ENCODE measurements around the gene RFC4.

Gene RFC4

DNA sequence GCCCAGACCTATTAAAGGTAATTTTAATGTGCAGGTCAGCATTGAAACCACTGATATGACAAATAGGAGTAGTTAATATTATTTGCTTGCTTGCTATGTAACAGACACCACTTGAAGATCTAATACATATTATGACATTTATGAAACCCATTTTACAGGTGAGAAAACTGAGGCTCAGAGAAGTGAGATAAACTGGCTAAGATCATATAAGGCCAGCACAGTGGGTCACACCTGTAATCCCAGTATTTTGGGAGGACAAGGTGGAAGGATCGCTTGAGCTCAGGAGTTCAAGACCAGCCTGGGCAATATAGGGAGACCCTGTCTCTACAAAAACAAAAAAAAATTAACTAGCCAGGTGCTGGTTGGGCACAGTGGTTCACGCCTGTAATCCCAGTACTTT is 56.0 kb downstream of the RFC4 start:
- no peak for DNase-seq (ENCODE audit: low read depth)

DNA sequence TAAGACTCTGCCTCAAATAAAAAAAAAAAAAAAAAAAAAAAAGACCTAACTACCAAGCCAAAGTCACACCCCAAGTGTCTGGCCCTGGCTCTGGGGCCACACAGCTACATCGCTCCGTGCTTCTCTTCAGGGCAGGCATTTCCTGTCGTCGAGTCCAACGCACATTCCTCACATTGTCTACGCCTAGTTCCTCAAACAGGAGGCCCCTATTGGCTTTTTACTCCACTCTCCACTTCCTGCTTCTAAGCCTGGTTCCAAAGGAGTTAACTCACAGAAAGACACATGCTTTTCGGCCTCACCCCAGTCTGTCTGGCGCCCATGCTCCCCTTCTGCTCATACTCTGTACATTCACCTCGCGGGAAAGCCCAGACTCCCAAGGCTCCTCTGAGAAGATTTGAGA is 60.3 kb downstream of the RFC4 start:
- peak; percentile 84 for DNase-seq (ENCODE audit: low read depth)

DNA sequence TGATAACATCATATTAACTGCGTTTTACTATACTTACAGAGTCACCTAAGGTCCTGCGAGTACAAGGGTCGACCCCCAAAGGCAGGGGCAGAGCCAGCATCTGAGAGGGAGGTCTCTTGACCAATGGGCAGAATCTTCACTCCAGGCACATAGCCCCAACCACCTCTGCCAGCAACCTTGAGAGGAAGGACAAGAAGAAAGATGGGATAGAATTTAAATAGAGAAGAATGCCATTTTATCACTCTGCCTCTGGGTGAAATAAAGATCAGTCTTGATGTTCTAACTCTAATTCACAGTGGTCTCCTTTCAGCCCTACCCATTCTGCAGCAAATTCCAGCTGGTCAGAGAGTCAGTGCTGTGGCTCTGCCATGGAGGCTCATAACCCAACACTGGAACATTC is 62.6 kb downstream of the RFC4 start:
- no peak for DNase-seq (ENCODE audit: low read depth)

DNA sequence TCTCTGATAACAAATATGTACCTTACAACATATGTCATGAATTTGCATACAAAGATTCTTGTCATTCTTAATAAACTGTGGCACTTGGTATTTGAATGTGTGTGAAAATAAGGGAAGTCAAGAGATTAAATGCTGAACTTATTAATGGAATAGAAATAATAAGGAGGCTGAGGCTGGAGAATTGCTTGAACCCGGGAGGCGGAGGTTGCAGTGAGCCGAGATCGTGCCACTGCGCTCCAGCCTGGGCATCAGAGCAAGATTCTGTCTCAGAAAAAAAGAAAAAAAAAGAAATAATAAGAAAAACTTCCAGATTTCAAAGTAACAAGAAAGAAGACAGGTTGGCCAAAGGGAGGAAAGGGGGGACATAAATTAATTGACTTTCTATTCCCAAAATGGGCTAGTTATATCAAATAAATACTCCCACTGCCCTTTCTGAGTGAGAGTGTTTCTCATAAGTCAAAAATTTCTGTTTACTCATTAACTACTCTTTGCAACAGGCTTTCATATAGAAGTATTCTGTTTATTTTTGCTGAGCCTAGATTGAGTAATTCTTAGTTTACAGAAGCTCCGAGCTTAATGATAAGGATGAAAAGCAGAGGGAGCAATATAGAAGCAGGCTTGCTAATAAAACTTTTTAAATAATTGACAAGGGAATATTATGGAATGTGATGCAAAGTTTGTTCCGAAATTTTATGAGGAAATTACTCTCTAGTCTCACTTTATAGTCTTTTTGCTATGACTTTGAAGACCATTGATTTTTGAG is 63.5 kb downstream of the RFC4 start:
- DNase-seq (ENCODE audit: low read depth): no peak

Data from ELR (cell line).